Neural cell (in vitro differentiated cells): Measurements from ENCODE around the gene MINDY4.

Source experiments
- EP300 ChIP-seq: fragments of 450-650 bp; conservative IDR thresholded peaks from 2 replicates; pipeline ENCODE4 v1.6.1; 2014; ENCODE audit warnings: antibody characterized with exemption, mild to moderate bottlenecking, moderate library complexity; ENCODE audit not compliant: poor library complexity, severe bottlenecking
- EZH2 ChIP-seq: fragments of 200-600, 300-800 bp; shearing (Covaris generic), sonication (generic); IDR thresholded peaks from 2 replicates; pipeline ENCODE4 v1.6.1; 2014; ENCODE audit warnings: antibody characterized with exemption, low read length, borderline replicate concordance, mild to moderate bottlenecking; ENCODE audit not compliant: insufficient read depth, poor library complexity, severe bottlenecking
- POLR2AphosphoS5 ChIP-seq: IDR thresholded peaks from 2 replicates; pipeline ENCODE4 v1.6.1; 2012
- RAD21 ChIP-seq: fragments of 450-650 bp; conservative IDR thresholded peaks from 2 replicates; pipeline ENCODE4 v1.6.1; 2014; ENCODE audit warnings: antibody characterized with exemption, mild to moderate bottlenecking, moderate library complexity
- SMC3 ChIP-seq: fragments of 450-650 bp; conservative IDR thresholded peaks from 2 replicates; pipeline ENCODE4 v1.6.1; 2014; ENCODE audit warnings: antibody characterized with exemption, mild to moderate bottlenecking, moderate library complexity; ENCODE audit not compliant: poor library complexity
- TF ChIP-seq, protein P1 (sequence below): fragments of 450-650 bp; IDR thresholded peaks from 2 replicates; pipeline ENCODE4 v1.5.1; 2014; ENCODE audit warnings: antibody characterized with exemption, mild to moderate bottlenecking, moderate library complexity; ENCODE audit not compliant: poor library complexity, severe bottlenecking
- TF ChIP-seq, protein P2 (sequence below): IDR thresholded peaks from 2 replicates; pipeline ENCODE4 v1.6.1; 2012; ENCODE audit warnings: borderline replicate concordance

DNA sequence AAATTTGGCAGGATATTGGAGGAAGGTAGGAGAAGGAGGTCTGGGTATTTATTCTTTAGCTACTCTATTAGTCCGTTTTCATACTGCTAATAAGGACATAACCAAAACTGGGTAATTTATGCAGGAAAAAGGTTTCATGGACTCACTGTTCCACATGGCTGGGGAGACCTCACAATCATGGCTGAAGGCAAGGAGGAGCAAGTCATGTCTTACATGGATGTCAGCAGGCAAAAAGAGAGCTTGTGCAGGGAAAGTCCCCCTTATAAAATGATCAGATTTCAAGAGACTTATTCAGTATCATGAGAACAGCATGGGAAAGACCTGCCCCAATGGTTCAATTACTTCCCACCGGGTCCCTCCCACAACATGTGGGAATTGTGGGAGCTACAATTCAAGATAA is 21.2 kb upstream of the MINDY4 start:
- TF ChIP-seq, protein P1, sequence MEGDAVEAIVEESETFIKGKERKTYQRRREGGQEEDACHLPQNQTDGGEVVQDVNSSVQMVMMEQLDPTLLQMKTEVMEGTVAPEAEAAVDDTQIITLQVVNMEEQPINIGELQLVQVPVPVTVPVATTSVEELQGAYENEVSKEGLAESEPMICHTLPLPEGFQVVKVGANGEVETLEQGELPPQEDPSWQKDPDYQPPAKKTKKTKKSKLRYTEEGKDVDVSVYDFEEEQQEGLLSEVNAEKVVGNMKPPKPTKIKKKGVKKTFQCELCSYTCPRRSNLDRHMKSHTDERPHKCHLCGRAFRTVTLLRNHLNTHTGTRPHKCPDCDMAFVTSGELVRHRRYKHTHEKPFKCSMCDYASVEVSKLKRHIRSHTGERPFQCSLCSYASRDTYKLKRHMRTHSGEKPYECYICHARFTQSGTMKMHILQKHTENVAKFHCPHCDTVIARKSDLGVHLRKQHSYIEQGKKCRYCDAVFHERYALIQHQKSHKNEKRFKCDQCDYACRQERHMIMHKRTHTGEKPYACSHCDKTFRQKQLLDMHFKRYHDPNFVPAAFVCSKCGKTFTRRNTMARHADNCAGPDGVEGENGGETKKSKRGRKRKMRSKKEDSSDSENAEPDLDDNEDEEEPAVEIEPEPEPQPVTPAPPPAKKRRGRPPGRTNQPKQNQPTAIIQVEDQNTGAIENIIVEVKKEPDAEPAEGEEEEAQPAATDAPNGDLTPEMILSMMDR, result no peak
- TF ChIP-seq EP300 (no peak), SMC3 (no peak), RAD21 (no peak), EZH2 (no peak), POLR2AphosphoS5 (no peak)
- TF ChIP-seq, protein P2, sequence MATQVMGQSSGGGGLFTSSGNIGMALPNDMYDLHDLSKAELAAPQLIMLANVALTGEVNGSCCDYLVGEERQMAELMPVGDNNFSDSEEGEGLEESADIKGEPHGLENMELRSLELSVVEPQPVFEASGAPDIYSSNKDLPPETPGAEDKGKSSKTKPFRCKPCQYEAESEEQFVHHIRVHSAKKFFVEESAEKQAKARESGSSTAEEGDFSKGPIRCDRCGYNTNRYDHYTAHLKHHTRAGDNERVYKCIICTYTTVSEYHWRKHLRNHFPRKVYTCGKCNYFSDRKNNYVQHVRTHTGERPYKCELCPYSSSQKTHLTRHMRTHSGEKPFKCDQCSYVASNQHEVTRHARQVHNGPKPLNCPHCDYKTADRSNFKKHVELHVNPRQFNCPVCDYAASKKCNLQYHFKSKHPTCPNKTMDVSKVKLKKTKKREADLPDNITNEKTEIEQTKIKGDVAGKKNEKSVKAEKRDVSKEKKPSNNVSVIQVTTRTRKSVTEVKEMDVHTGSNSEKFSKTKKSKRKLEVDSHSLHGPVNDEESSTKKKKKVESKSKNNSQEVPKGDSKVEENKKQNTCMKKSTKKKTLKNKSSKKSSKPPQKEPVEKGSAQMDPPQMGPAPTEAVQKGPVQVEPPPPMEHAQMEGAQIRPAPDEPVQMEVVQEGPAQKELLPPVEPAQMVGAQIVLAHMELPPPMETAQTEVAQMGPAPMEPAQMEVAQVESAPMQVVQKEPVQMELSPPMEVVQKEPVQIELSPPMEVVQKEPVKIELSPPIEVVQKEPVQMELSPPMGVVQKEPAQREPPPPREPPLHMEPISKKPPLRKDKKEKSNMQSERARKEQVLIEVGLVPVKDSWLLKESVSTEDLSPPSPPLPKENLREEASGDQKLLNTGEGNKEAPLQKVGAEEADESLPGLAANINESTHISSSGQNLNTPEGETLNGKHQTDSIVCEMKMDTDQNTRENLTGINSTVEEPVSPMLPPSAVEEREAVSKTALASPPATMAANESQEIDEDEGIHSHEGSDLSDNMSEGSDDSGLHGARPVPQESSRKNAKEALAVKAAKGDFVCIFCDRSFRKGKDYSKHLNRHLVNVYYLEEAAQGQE, result no peak
